Liver (tissue), 9 donors: ENCODE results near the gene SMYD1. TPM values are rescaled to one million over a fixed set of nuclear protein-coding genes. Genes with fewer than 3 reads are reported as not detected.

ENCODE experiments used
- DNase-seq: peaks from one replicate; pipeline ENCODE4 v3.0.0-alpha.2; 2017; ENCODE audit warnings: low spot score
- H3K27ac ChIP-seq, 2 donors: one replicate each; pipeline ENCODE4 v1.7.0; 2013; ENCODE audit warnings: inconsistent platforms in 2 of 2, low read length in 2 of 2, control low read depth in 1 of 2, low read depth in 1 of 2, mild to moderate bottlenecking in 1 of 2
- H3K27me3 ChIP-seq, 4 donors: one replicate each; pipeline versions ENCODE4 v1.6.1 to v1.7.0; 2013; ENCODE audit warnings: low read length in 3 of 4, inconsistent platforms in 1 of 4, mild to moderate bottlenecking in 1 of 4, moderate library complexity in 1 of 4; ENCODE audit not compliant: control insufficient read depth in 4 of 4, insufficient read depth in 4 of 4
- H3K36me3 ChIP-seq, 4 donors: one replicate each; pipeline versions ENCODE4 v1.6.1 to v1.7.0; 2013; ENCODE audit warnings: low read length in 3 of 4, mild to moderate bottlenecking in 3 of 4, low read depth in 1 of 4, moderate library complexity in 1 of 4; ENCODE audit not compliant: control insufficient read depth in 4 of 4, insufficient read depth in 3 of 4
- H3K4me1 ChIP-seq, 4 donors: one replicate each; pipeline versions ENCODE4 v1.6.1 to v1.7.0; 2013; ENCODE audit warnings: low read length in 3 of 4, mild to moderate bottlenecking in 3 of 4, moderate library complexity in 1 of 4; ENCODE audit not compliant: control insufficient read depth in 4 of 4, insufficient read depth in 4 of 4
- H3K4me3 ChIP-seq, 3 donors: one replicate each; pipeline versions ENCODE4 v1.6.1 to v1.7.0; 2013; ENCODE audit warnings: low read length in 3 of 3, control low read depth in 1 of 3, low read depth in 1 of 3, mild to moderate bottlenecking in 1 of 3
- H3K9ac ChIP-seq, 2 donors: one replicate each; pipeline ENCODE4 v1.7.0; 2013; ENCODE audit warnings: low read length in 2 of 2, mild to moderate bottlenecking in 2 of 2, moderate library complexity in 2 of 2, control low read depth in 1 of 2, low read depth in 1 of 2
- H3K9me3 ChIP-seq, 4 donors: one replicate each; pipeline versions ENCODE4 v1.6.1 to v1.7.0; 2013; ENCODE audit warnings: low read length in 3 of 4; ENCODE audit not compliant: control insufficient read depth in 4 of 4
- EGR1 ChIP-seq, 2 donors: IDR thresholded peaks; 2 replicates each; pipeline ENCODE4 v1.6.1; 2016 to 2018; ENCODE audit warnings: antibody characterized with exemption in 2 of 2, low read depth in 2 of 2
- FOXA1 ChIP-seq: IDR thresholded peaks from 2 replicates; pipeline ENCODE4 v1.6.1; 2016; ENCODE audit warnings: antibody characterized with exemption
- FOXA2 ChIP-seq: IDR thresholded peaks from 2 replicates; pipeline ENCODE4 v1.6.1; 2016; ENCODE audit warnings: antibody characterized with exemption
- GABPA ChIP-seq, 2 donors: IDR thresholded peaks in 1 of 2; conservative IDR thresholded peaks in 1 of 2; 2 replicates each; pipeline ENCODE4 v1.6.1; 2016; ENCODE audit warnings: antibody characterized with exemption in 2 of 2, mild to moderate bottlenecking in 1 of 2, moderate library complexity in 1 of 2
- HNF4G ChIP-seq: IDR thresholded peaks from 2 replicates; pipeline ENCODE4 v1.6.1; 2016; ENCODE audit warnings: antibody characterized with exemption
- JUND ChIP-seq, 2 donors: IDR thresholded peaks; 2 replicates each; pipeline ENCODE4 v1.6.1; 2016; ENCODE audit warnings: antibody characterized with exemption in 2 of 2
- NR2F2 ChIP-seq: IDR thresholded peaks from 2 replicates; pipeline ENCODE4 v1.6.1; 2016; ENCODE audit warnings: antibody characterized with exemption
- RAD21 ChIP-seq, 2 donors: IDR thresholded peaks; 2 replicates each; pipeline ENCODE4 v1.6.1; 2016; ENCODE audit warnings: antibody characterized with exemption in 2 of 2, mild to moderate bottlenecking in 2 of 2
- RXRA ChIP-seq, 2 donors: IDR thresholded peaks; 2 replicates each; pipeline ENCODE4 v1.6.1; 2017 to 2018; ENCODE audit warnings: antibody characterized with exemption in 2 of 2, mild to moderate bottlenecking in 1 of 2
- SP1 ChIP-seq: IDR thresholded peaks from 2 replicates; pipeline ENCODE4 v1.6.1; 2018; ENCODE audit warnings: antibody characterized with exemption, mild to moderate bottlenecking
- TAF1 ChIP-seq: conservative IDR thresholded peaks from 2 replicates; pipeline ENCODE4 v1.6.1; 2016; ENCODE audit warnings: antibody characterized with exemption, mild to moderate bottlenecking
- WGBS: extraction: QIAGEN DNeasy Blood & Tissue Kit; methylation state at CpG from one replicate; pipeline ENCODE4 v1.1.7; 2013; 5-methylcytosine and 5-hydroxymethylcytosine counted together
- polyA plus RNA-seq, 2 donors: library from polyadenylated mRNA; stranded (reverse) in 1 of 2; unstranded in 1 of 2; fragments of 200-250 nt in 1 of 2; fragments of >200 nt in 1 of 2; fragmentation: Nextera tagmentation in 1 of 2; extraction: Ambion mirVana in 1 of 2; gene quantifications; one replicate each; pipeline versions ENCODE4 v1.2.1 to v1.2.3, GENCODE V29; 2013 to 2015
- total RNA-seq, 2 donors: library from RNA; depleted of rRNA; stranded (reverse); fragments of >200 nt; gene quantifications; one replicate each; pipeline ENCODE4 v1.2.3, GENCODE V29; 2014
- TF ChIP-seq, protein P1 (sequence below): IDR thresholded peaks from 2 replicates; pipeline ENCODE4 v1.6.1; 2016; ENCODE audit warnings: antibody characterized with exemption
- TF ChIP-seq, protein P2 (sequence below): IDR thresholded peaks from 2 replicates; pipeline ENCODE4 v1.6.1; 2016; ENCODE audit warnings: antibody characterized with exemption, mild to moderate bottlenecking
- TF ChIP-seq, protein P3 (sequence below): IDR thresholded peaks from 2 replicates; pipeline ENCODE4 v1.6.1; 2016; ENCODE audit warnings: antibody characterized with exemption
- TF ChIP-seq, protein P4 (sequence below): IDR thresholded peaks from 2 replicates; pipeline ENCODE4 v1.6.1; 2016; ENCODE audit warnings: antibody characterized with exemption
- TF ChIP-seq, protein P5 (sequence below): fragments of 150-350 bp; IDR thresholded peaks from 2 replicates; pipeline ENCODE4 v1.5.1; 2017; ENCODE audit warnings: improper control_type of control experiment, low read depth, low read length; ENCODE audit not compliant: missing input control
- donor health status: healthy.
- donor health status: healthy.
- donor health status: healthy.
- donor health status: healthy.
- donor health status: healthy.

SMYD1 gene
- total and polyA plus RNA-seq, 4 donors = not detected

DNA sequence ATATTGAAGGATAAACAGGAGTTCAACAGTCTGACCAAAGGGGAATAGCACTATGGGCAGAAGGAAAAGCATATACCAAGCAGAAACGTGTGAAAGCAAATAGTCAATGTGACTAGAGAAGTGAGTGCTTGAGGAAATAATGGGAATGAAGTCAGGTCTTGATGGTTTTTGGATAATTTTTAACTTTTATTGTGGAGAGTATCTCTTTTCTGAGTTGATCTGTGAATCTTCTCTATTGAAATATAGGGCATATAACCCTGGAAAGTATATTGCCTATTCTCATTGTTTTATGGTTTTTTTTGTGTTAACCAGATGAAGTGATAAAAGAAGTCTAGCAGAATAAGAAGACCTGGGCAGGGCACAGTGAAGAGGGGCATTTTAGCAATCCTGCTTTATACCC lies 76.6 kb downstream of the SMYD1 start:
- DNase-seq = no peak
- 38% methylated on average over 1 of the region's 1 CpG for WGBS
- Histone ChIP-seq H3K4me1 (peaks cover 5 to 49% (median 28%) of the 10 kb centered on the region in 4 donors), H3K9ac (no peak overlapping the region), H3K27ac (peak overlapping the region in 1 of 2 donors; percentile 26), H3K4me3 (no peak overlapping the region), H3K36me3 (no peaks in the 10 kb centered on the region), H3K27me3 (no peaks in the 10 kb centered on the region), H3K9me3 (peaks cover 0 to 11% (median 0%) of the 10 kb centered on the region in 4 donors)
- TF ChIP-seq FOXA2 (no peak), NR2F2 (no peak), EGR1 (IDR thresholded peaks at IDR 0.05; ENCODE audit: low read depth in 2 of 2) (no peak), JUND (IDR thresholded peaks at IDR 0.05) (no peak), SP1 (no peak), FOXA1 (no peak), HNF4G (no peak), GABPA (IDR thresholded peaks at IDR 0.05 in 1 of 2, conservative IDR thresholded peaks at IDR 0.05 in 1 of 2) (no peak), TAF1 (no peak), RAD21 (IDR thresholded peaks at IDR 0.05) (no peak), RXRA (IDR thresholded peaks at IDR 0.05) (no peak)
- TF ChIP-seq, protein P1, sequence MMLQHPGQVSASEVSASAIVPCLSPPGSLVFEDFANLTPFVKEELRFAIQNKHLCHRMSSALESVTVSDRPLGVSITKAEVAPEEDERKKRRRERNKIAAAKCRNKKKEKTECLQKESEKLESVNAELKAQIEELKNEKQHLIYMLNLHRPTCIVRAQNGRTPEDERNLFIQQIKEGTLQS = no peak
- TF ChIP-seq, protein P2, sequence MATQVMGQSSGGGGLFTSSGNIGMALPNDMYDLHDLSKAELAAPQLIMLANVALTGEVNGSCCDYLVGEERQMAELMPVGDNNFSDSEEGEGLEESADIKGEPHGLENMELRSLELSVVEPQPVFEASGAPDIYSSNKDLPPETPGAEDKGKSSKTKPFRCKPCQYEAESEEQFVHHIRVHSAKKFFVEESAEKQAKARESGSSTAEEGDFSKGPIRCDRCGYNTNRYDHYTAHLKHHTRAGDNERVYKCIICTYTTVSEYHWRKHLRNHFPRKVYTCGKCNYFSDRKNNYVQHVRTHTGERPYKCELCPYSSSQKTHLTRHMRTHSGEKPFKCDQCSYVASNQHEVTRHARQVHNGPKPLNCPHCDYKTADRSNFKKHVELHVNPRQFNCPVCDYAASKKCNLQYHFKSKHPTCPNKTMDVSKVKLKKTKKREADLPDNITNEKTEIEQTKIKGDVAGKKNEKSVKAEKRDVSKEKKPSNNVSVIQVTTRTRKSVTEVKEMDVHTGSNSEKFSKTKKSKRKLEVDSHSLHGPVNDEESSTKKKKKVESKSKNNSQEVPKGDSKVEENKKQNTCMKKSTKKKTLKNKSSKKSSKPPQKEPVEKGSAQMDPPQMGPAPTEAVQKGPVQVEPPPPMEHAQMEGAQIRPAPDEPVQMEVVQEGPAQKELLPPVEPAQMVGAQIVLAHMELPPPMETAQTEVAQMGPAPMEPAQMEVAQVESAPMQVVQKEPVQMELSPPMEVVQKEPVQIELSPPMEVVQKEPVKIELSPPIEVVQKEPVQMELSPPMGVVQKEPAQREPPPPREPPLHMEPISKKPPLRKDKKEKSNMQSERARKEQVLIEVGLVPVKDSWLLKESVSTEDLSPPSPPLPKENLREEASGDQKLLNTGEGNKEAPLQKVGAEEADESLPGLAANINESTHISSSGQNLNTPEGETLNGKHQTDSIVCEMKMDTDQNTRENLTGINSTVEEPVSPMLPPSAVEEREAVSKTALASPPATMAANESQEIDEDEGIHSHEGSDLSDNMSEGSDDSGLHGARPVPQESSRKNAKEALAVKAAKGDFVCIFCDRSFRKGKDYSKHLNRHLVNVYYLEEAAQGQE = no peak
- TF ChIP-seq, protein P3, sequence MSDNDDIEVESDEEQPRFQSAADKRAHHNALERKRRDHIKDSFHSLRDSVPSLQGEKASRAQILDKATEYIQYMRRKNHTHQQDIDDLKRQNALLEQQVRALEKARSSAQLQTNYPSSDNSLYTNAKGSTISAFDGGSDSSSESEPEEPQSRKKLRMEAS = no peak
- TF ChIP-seq, protein P4, sequence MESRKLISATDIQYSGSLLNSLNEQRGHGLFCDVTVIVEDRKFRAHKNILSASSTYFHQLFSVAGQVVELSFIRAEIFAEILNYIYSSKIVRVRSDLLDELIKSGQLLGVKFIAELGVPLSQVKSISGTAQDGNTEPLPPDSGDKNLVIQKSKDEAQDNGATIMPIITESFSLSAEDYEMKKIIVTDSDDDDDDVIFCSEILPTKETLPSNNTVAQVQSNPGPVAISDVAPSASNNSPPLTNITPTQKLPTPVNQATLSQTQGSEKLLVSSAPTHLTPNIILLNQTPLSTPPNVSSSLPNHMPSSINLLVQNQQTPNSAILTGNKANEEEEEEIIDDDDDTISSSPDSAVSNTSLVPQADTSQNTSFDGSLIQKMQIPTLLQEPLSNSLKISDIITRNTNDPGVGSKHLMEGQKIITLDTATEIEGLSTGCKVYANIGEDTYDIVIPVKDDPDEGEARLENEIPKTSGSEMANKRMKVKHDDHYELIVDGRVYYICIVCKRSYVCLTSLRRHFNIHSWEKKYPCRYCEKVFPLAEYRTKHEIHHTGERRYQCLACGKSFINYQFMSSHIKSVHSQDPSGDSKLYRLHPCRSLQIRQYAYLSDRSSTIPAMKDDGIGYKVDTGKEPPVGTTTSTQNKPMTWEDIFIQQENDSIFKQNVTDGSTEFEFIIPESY = no peak
- TF ChIP-seq, protein P5, sequence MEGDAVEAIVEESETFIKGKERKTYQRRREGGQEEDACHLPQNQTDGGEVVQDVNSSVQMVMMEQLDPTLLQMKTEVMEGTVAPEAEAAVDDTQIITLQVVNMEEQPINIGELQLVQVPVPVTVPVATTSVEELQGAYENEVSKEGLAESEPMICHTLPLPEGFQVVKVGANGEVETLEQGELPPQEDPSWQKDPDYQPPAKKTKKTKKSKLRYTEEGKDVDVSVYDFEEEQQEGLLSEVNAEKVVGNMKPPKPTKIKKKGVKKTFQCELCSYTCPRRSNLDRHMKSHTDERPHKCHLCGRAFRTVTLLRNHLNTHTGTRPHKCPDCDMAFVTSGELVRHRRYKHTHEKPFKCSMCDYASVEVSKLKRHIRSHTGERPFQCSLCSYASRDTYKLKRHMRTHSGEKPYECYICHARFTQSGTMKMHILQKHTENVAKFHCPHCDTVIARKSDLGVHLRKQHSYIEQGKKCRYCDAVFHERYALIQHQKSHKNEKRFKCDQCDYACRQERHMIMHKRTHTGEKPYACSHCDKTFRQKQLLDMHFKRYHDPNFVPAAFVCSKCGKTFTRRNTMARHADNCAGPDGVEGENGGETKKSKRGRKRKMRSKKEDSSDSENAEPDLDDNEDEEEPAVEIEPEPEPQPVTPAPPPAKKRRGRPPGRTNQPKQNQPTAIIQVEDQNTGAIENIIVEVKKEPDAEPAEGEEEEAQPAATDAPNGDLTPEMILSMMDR = no peak
